ENCODE results near the gene KSR2. TPM values are rescaled to one million over a fixed set of nuclear protein-coding genes. Genes with fewer than 3 reads are reported as not detected.

The KSR2 gene
- total RNA-seq, 1 experiment from 2014 or later: not detected

GRCh38 chr12:117829108-117829507, 139.7 kb downstream of the KSR2 start:
- H3K36me3 ChIP-seq (ENCODE audit: insufficient read depth, low read length, poor library complexity, severe bottlenecking): no peaks in the 10 kb centered on the region
- H3K4me3 ChIP-seq (ENCODE audit: low read depth, low read length, poor library complexity, severe bottlenecking): no peak overlapping the region
- no peak for TF ChIP-seq EZH2 (IDR thresholded peaks at IDR 0.05; ENCODE audit: borderline replicate concordance, low read depth, low read length, poor library complexity, severe bottlenecking)
- TF ChIP-seq, protein P1, sequence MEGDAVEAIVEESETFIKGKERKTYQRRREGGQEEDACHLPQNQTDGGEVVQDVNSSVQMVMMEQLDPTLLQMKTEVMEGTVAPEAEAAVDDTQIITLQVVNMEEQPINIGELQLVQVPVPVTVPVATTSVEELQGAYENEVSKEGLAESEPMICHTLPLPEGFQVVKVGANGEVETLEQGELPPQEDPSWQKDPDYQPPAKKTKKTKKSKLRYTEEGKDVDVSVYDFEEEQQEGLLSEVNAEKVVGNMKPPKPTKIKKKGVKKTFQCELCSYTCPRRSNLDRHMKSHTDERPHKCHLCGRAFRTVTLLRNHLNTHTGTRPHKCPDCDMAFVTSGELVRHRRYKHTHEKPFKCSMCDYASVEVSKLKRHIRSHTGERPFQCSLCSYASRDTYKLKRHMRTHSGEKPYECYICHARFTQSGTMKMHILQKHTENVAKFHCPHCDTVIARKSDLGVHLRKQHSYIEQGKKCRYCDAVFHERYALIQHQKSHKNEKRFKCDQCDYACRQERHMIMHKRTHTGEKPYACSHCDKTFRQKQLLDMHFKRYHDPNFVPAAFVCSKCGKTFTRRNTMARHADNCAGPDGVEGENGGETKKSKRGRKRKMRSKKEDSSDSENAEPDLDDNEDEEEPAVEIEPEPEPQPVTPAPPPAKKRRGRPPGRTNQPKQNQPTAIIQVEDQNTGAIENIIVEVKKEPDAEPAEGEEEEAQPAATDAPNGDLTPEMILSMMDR (conservative IDR thresholded peaks at IDR 0.05; ENCODE audit: low read depth, low read length): no peak
- no TSS peak for BruUV-seq (replicated peaks)
- DNase-seq (ENCODE audit: low spot score): no peak
- no peak overlapping the region for H3K27ac ChIP-seq (ENCODE audit: low read depth, low read length, poor library complexity, severe bottlenecking)
- peaks cover 7% of the 10 kb centered on the region for H3K27me3 ChIP-seq (replicated peaks; ENCODE audit: insufficient read depth, low read depth, low read length, poor library complexity)
- H3K4me1 ChIP-seq (ENCODE audit: insufficient read depth, low read length, poor library complexity, severe bottlenecking): no peaks in the 10 kb centered on the region
- H3K9me3 ChIP-seq (ENCODE audit: low read depth, low read length, poor library complexity, severe bottlenecking): peaks cover 7% of the 10 kb centered on the region
- ChIA-PET CTCF (interaction anchor here (1.1 kb wide), 1 partner anchor 1741 kb away, joined by 5 read pairs; no protein-coding TSS in a partner anchor), POLR2A (ENCODE audit: low non-redundant PET) (no interaction called here)
- intact Hi-C loops (cut with micrococcal nuclease; ENCODE audit: unreplicated experiment): no loop called here

GRCh38 chr12:117827660-117828059, 141.1 kb downstream of the KSR2 start:
- BruUV-seq (replicated peaks): no TSS peak
- Histone ChIP-seq H3K4me1 (ENCODE audit: insufficient read depth, low read length, poor library complexity, severe bottlenecking) (no peaks in the 10 kb centered on the region), H3K9me3 (ENCODE audit: low read depth, low read length, poor library complexity, severe bottlenecking) (peaks cover 7% of the 10 kb centered on the region), H3K4me3 (ENCODE audit: low read depth, low read length, poor library complexity, severe bottlenecking) (no peak overlapping the region), H3K36me3 (ENCODE audit: insufficient read depth, low read length, poor library complexity, severe bottlenecking) (no peaks in the 10 kb centered on the region), H3K27ac (ENCODE audit: low read depth, low read length, poor library complexity, severe bottlenecking) (no peak overlapping the region), H3K27me3 (replicated peaks; ENCODE audit: insufficient read depth, low read depth, low read length, poor library complexity) (peaks cover 14% of the 10 kb centered on the region)
- TF ChIP-seq EZH2 (IDR thresholded peaks at IDR 0.05; ENCODE audit: borderline replicate concordance, low read depth, low read length, poor library complexity, severe bottlenecking): no peak
- TF ChIP-seq, protein P1 (conservative IDR thresholded peaks at IDR 0.05; ENCODE audit: low read depth, low read length): no peak
- no peak for DNase-seq (ENCODE audit: low spot score)
- ChIA-PET CTCF (no interaction called here), POLR2A (ENCODE audit: low non-redundant PET) (no interaction called here)
- intact Hi-C loops (cut with micrococcal nuclease; ENCODE audit: unreplicated experiment): no loop called here

GRCh38 chr12:117825827-117826226, 143.0 kb downstream of the KSR2 start:
- intact Hi-C loops (cut with micrococcal nuclease; ENCODE audit: unreplicated experiment): no loop called here
- peaks cover 14% of the 10 kb centered on the region for H3K27me3 ChIP-seq (replicated peaks; ENCODE audit: insufficient read depth, low read depth, low read length, poor library complexity)
- CTCF ChIA-PET: no interaction called here
- H3K4me3 ChIP-seq (ENCODE audit: low read depth, low read length, poor library complexity, severe bottlenecking): no peak overlapping the region
- H3K9me3 ChIP-seq (ENCODE audit: low read depth, low read length, poor library complexity, severe bottlenecking): peaks cover 7% of the 10 kb centered on the region
- no TSS peak for BruUV-seq (replicated peaks)
- DNase-seq (ENCODE audit: low spot score): no peak
- POLR2A ChIA-PET (ENCODE audit: low non-redundant PET): no interaction called here
- no peaks in the 10 kb centered on the region for H3K36me3 ChIP-seq (ENCODE audit: insufficient read depth, low read length, poor library complexity, severe bottlenecking)
- no peaks in the 10 kb centered on the region for H3K4me1 ChIP-seq (ENCODE audit: insufficient read depth, low read length, poor library complexity, severe bottlenecking)
- H3K27ac ChIP-seq (ENCODE audit: low read depth, low read length, poor library complexity, severe bottlenecking): no peak overlapping the region
- TF ChIP-seq EZH2 (IDR thresholded peaks at IDR 0.05; ENCODE audit: borderline replicate concordance, low read depth, low read length, poor library complexity, severe bottlenecking): no peak
- TF ChIP-seq, protein P1 (conservative IDR thresholded peaks at IDR 0.05; ENCODE audit: low read depth, low read length): no peak

Measured in A673 (cell line).